OCI-LY1 (cell line): ENCODE measurements around the gene FRMD5.
A peak's percentile ranks its signal among the peaks of the same experiment; 100 is the strongest.
"Not testable (repeated sequence)": the region's sequence is repeated elsewhere in the genome, so short reads cannot be mapped to it uniquely, and the experiment has no call there.

Source experiments
- H2AFZ ChIP-seq: fragments of 200-600 bp; sonication (generic), shearing (Covaris generic); 2 replicates; pipeline ENCODE4 v1.6.0; 2014; ENCODE audit warnings: antibody characterized with exemption, mild to moderate bottlenecking, low read length
- H3F3A ChIP-seq: fragments of 200-600 bp; sonication (generic), shearing (Covaris generic); 2 replicates; pipeline ENCODE4 v1.6.0; 2014; ENCODE audit warnings: mild to moderate bottlenecking, antibody characterized with exemption, low read length, moderate library complexity; ENCODE audit not compliant: insufficient read depth
- H3K27ac ChIP-seq: fragments of 200-600 bp; sonication (generic); 2 replicates; pipeline ENCODE4 v1.5.1; 2014; ENCODE audit warnings: low read length, mixed run types, mild to moderate bottlenecking, low read depth; ENCODE audit not compliant: poor library complexity, severe bottlenecking
- H3K27me3 ChIP-seq: fragments of 200-600 bp; sonication (generic); 2 replicates; pipeline ENCODE4 v1.6.0; 2014; ENCODE audit warnings: antibody characterized with exemption, mild to moderate bottlenecking, low read length, moderate library complexity; ENCODE audit not compliant: insufficient read depth
- H3K36me3 ChIP-seq: fragments of 200-600 bp; sonication (generic); 2 replicates; pipeline ENCODE4 v1.6.1; 2014; ENCODE audit warnings: mild to moderate bottlenecking, antibody characterized with exemption, low read length, moderate library complexity, mixed read lengths; ENCODE audit not compliant: insufficient read depth
- H3K4me1 ChIP-seq: fragments of 200-600 bp; sonication (generic); 2 replicates; pipeline ENCODE4 v1.5.1; 2014; ENCODE audit warnings: mild to moderate bottlenecking, low read length, moderate library complexity; ENCODE audit not compliant: insufficient read depth, severe bottlenecking
- H3K4me2 ChIP-seq: fragments of 200-600 bp; sonication (generic), shearing (Covaris generic); 2 replicates; pipeline ENCODE4 v1.6.1; 2014; ENCODE audit warnings: low read length
- H3K4me3 ChIP-seq: fragments of 200-600 bp; sonication (generic); 2 replicates; pipeline ENCODE4 v1.5.1; 2014; ENCODE audit warnings: low read length, low read depth, mild to moderate bottlenecking, mixed read lengths; ENCODE audit not compliant: poor library complexity, severe bottlenecking
- H3K79me2 ChIP-seq: fragments of 200-600 bp; shearing (Covaris generic); 2 replicates; pipeline ENCODE4 v1.6.1; 2016; ENCODE audit warnings: mixed run types, low read length, mixed read lengths; ENCODE audit not compliant: insufficient read depth
- H3K9ac ChIP-seq: fragments of 200-600 bp; sonication (generic), shearing (Covaris generic); 2 replicates; pipeline ENCODE4 v1.6.1; 2014; ENCODE audit warnings: mild to moderate bottlenecking, low read length, mixed read lengths
- H3K9me2 ChIP-seq: fragments of 200-600 bp; sonication (generic), shearing (Covaris generic); 2 replicates; pipeline ENCODE4 v1.6.1; 2014; ENCODE audit warnings: low read depth, mild to moderate bottlenecking, low read length, mixed read lengths
- H3K9me3 ChIP-seq: fragments of 200-600 bp; shearing (Covaris generic); 2 replicates; pipeline ENCODE4 v1.6.1; 2014; ENCODE audit warnings: low read length, mixed read lengths
- H4K20me1 ChIP-seq: fragments of 200-600 bp; sonication (generic), shearing (Covaris generic); 2 replicates; pipeline ENCODE4 v1.6.0; 2016; ENCODE audit warnings: mild to moderate bottlenecking, low read length; ENCODE audit not compliant: insufficient read depth
- EZH2 ChIP-seq: fragments of 200-600 bp; sonication (generic), shearing (Covaris generic); IDR thresholded peaks from 2 replicates; pipeline ENCODE4 v1.8.0; 2017; ENCODE audit warnings: borderline replicate concordance, mixed run types, mild to moderate bottlenecking, antibody characterized with exemption, low read length, moderate library complexity, mixed read lengths
- TF ChIP-seq, protein P1 (sequence below): fragments of 200-600 bp; sonication (generic), shearing (Covaris generic); IDR thresholded peaks from 2 replicates; pipeline ENCODE4 v1.5.1; 2017; ENCODE audit warnings: mild to moderate bottlenecking, antibody characterized with exemption, low read length, moderate library complexity, mixed read lengths

The FRMD5 gene

DNA sequence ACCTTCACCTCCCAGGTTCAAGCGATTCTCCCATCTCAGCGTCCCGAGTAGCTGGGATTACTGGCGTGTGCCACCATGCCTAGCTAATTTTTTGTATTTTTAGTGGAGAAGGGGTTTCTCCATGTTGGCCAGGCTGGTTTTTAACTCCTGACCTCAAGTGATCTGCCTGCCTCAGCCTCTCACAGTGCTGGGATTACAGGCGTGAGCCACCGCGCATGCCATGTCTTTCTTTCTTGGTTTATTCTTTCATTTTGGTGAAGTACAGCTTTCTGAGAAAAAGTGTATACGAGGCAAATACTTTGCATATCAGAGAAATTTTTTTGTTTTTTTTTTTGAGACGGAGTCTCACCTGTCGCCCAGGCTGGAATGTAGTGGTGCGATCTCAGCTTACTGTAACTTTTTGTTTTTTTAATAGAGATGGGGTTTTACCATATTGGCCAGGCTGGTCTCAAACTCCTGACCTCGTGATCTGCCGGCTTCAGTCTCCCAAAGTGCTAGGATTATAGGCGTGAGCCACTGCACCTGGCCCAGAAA lies 363.5 kb downstream of the FRMD5 start:
- Histone ChIP-seq H3K4me3 (peak overlapping the region; percentile 80), H3K9ac (peak overlapping the region; percentile 36; the same call in 1 of the 2 replicates), H3K36me3 (peaks cover 85% of the 10 kb centered on the region), H3K4me2 (peak overlapping the region; percentile 90), H3K27ac (peak overlapping the region; percentile 81), H3K79me2 (peaks cover 59% of the 10 kb centered on the region), H3K4me1 (peaks cover 47% of the 10 kb centered on the region)
- not testable (repeated sequence) for H2AFZ ChIP-seq, H3K27me3 ChIP-seq, H3K9me3 ChIP-seq, H3K9me2 ChIP-seq, H4K20me1 ChIP-seq, H3F3A ChIP-seq

DNA sequence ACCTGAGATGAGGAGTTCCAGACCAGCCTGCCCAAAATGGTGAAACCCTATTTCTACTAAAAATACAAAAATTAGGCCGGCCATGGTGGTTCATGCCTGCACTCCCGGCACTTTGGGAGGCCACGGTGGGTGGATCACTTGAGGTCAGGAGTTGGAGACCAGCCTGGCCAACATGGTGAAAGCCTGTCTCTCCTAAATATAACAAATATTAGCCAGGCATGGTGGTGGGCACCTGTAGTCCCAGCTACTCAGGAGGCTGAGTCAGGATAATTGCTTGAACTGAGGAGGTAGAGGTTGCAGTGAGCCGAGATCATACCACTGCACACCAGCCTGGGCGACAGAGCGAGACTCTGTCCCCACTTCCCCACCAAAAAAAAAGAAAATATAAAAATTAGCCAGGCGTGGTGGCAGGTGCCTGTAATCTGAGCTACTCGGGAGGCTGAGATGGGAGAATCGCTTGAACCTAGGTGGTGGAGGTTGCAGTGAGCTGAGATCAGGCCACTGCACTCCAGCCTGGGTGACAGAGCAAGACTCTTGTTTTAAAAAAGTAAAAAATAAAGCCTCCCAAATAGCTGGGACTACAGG lies 364.3 kb downstream of the FRMD5 start:
- Histone ChIP-seq H3K4me1 (peaks cover 52% of the 10 kb centered on the region), H3K79me2 (peaks cover 59% of the 10 kb centered on the region), H3K9ac (peak overlapping the region; percentile 36; the same call in 1 of the 2 replicates), H3K27ac (peak overlapping the region; percentile 81), H3K4me3 (peak overlapping the region; percentile 80), H3K4me2 (peak overlapping the region; percentile 90), H3K36me3 (peaks cover 77% of the 10 kb centered on the region)
- not testable (repeated sequence) for H2AFZ ChIP-seq, H3K9me3 ChIP-seq, H3K9me2 ChIP-seq, H3K27me3 ChIP-seq, H4K20me1 ChIP-seq, H3F3A ChIP-seq

DNA sequence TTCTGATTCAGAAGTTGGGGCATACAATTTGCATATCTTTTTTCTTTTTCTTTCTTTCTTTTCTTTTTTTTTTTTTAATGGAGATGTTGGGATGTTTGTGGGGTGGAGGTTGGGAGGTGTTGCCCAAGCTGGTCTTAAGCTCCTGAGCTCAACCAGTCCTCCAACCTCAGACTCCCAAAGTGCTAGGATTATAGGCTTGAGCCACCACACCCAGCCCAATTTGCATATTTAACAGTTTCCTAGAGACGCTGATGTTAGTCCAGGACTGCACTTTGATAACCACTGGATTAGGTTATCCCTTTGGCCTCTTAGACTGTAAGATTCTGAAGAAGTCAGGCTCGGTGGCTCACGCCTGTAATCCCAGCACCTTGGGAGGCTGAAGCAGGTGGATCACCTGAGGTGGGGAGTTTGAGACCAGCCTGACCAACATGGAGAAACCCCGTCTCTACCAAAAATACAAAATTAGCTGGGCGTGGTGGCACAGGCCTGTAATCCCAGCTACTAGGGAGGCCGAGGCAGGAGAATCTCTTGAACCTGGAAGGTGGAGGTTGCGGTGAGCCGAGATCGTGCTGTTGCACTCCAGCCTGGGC lies 365.0 kb downstream of the FRMD5 start:
- not testable (repeated sequence) for H3K9me2 ChIP-seq, H3K27me3 ChIP-seq, H3F3A ChIP-seq, H4K20me1 ChIP-seq, H3K9me3 ChIP-seq, H2AFZ ChIP-seq
- H3K4me2 ChIP-seq, result peak overlapping the region; percentile 90
- H3K36me3 ChIP-seq, result peaks cover 70% of the 10 kb centered on the region
- H3K4me3 ChIP-seq, result peak overlapping the region; percentile 80
- H3K4me1 ChIP-seq, result peaks cover 57% of the 10 kb centered on the region
- peak overlapping the region; percentile 88; the same call in 1 of the 2 replicates for H3K9ac ChIP-seq
- peak overlapping the region; percentile 81 for H3K27ac ChIP-seq
- peaks cover 59% of the 10 kb centered on the region for H3K79me2 ChIP-seq

DNA sequence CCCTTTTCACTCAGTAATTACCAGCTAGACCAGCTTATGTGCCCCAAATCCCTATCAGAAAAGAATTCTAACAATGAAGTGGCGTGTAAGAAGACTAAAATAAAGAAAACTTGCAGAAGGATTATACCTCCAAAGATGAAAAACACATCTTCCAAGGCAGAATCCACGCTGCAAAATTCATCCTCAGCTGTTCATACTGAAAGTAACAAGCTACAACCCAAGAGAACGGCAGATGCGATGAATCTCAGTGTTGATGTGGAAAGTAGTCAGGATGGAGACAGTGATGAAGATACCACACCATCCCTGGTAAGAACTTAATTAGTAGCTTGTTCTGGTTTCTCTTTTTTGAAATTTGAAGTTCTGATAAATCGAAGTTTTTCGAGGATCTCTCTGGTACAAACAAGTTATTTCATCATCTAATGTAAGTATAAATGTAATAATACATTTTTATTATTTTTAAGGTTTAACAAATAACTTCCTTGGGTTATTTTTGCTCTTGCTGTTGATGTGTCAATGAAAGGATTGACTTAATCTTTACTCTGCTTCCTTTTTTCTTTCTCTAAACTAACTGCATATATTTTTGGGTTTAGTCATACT lies 366.9 kb downstream of the FRMD5 start:
- Histone ChIP-seq H3K9ac (peak overlapping the region; percentile 88), H3K4me3 (peak overlapping the region; percentile 80), H3K4me1 (peaks cover 68% of the 10 kb centered on the region)

More for the DNA sequence above, 366.9 kb downstream of the FRMD5 start:
- H3K4me2 ChIP-seq, result peak overlapping the region; percentile 90
- H3K9me3 ChIP-seq, result no peaks in the 10 kb centered on the region
- H3K36me3 ChIP-seq, result peaks cover 51% of the 10 kb centered on the region
- TF ChIP-seq, protein P1, sequence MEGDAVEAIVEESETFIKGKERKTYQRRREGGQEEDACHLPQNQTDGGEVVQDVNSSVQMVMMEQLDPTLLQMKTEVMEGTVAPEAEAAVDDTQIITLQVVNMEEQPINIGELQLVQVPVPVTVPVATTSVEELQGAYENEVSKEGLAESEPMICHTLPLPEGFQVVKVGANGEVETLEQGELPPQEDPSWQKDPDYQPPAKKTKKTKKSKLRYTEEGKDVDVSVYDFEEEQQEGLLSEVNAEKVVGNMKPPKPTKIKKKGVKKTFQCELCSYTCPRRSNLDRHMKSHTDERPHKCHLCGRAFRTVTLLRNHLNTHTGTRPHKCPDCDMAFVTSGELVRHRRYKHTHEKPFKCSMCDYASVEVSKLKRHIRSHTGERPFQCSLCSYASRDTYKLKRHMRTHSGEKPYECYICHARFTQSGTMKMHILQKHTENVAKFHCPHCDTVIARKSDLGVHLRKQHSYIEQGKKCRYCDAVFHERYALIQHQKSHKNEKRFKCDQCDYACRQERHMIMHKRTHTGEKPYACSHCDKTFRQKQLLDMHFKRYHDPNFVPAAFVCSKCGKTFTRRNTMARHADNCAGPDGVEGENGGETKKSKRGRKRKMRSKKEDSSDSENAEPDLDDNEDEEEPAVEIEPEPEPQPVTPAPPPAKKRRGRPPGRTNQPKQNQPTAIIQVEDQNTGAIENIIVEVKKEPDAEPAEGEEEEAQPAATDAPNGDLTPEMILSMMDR, result no peak
- TF ChIP-seq EZH2, result no peak
- peaks cover 72% of the 10 kb centered on the region for H3K79me2 ChIP-seq
- H3F3A ChIP-seq, result no peaks in the 10 kb centered on the region
- H4K20me1 ChIP-seq, result no peaks in the 10 kb centered on the region
- no peaks in the 10 kb centered on the region for H3K9me2 ChIP-seq
- no peak overlapping the region for H2AFZ ChIP-seq
- peak overlapping the region; percentile 81 for H3K27ac ChIP-seq
- no peaks in the 10 kb centered on the region for H3K27me3 ChIP-seq
